ENCODE data around the gene ZNF438.
A peak's percentile ranks its signal among the peaks of the same experiment; 100 is the strongest.

Gene ZNF438

GRCh38 chr10:30883751-30884150, 147.9 kb downstream of the ZNF438 start:
- DNase-seq = no peak

GRCh38 chr10:30883116-30883515, 148.5 kb downstream of the ZNF438 start:
- DNase-seq = no peak

- no peak for DNase-seq
Measured at GRCh38 chr10:30882281-30882680, 149.4 kb downstream of the ZNF438 start.

- DNase-seq = no peak
Measured at GRCh38 chr10:30878920-30879319, 152.7 kb downstream of the ZNF438 start.

- DNase-seq = no peak
Measured at GRCh38 chr10:30877111-30877510, 154.6 kb downstream of the ZNF438 start.

GRCh38 chr10:30873411-30873810, 158.3 kb downstream of the ZNF438 start:
- DNase-seq = no peak

- no peak for DNase-seq
Measured at GRCh38 chr10:30870896-30871295, 160.8 kb downstream of the ZNF438 start.

- no peak for DNase-seq
Measured at GRCh38 chr10:30869566-30869965, 162.1 kb downstream of the ZNF438 start.

- DNase-seq = no peak
Measured at GRCh38 chr10:30868611-30869010, 163.1 kb downstream of the ZNF438 start.

GRCh38 chr10:30866896-30867295, 164.8 kb downstream of the ZNF438 start:
- DNase-seq = no peak

GRCh38 chr10:30865141-30865926, 166.3 kb downstream of the ZNF438 start:
- no peak for DNase-seq

- DNase-seq = no peak
Measured at GRCh38 chr10:30863516-30864210, 168.0 kb downstream of the ZNF438 start.

GRCh38 chr10:30862486-30862885, 169.2 kb downstream of the ZNF438 start:
- DNase-seq = no peak

- DNase-seq = no peak
Measured at GRCh38 chr10:30861976-30862375, 169.7 kb downstream of the ZNF438 start.

- DNase-seq = no peak
Measured at GRCh38 chr10:30861221-30861620, 170.4 kb downstream of the ZNF438 start.

- DNase-seq = no peak
Measured at GRCh38 chr10:30858499-30858898, 173.2 kb downstream of the ZNF438 start.

GRCh38 chr10:30857803-30858202, 173.9 kb downstream of the ZNF438 start:
- peak in 17 of 56 donors; percentile 4 to 39 (median 18) for DNase-seq

- no peak for DNase-seq
Measured at GRCh38 chr10:30855131-30855530, 176.5 kb downstream of the ZNF438 start.

GRCh38 chr10:30854656-30855055, 177.0 kb downstream of the ZNF438 start:
- no peak for DNase-seq

- no peak for DNase-seq
Measured at GRCh38 chr10:30853066-30853465, 178.6 kb downstream of the ZNF438 start.

GRCh38 chr10:30850776-30851175, 180.9 kb downstream of the ZNF438 start:
- no peak for DNase-seq

GRCh38 chr10:30849231-30850035, 182.2 kb downstream of the ZNF438 start:
- DNase-seq = no peak
